Activated CD4-positive, alpha-beta T cell treated with anti-CD3 and anti-CD28 coated beads, Interleukin-2, amount 10 ng/mL, durations not matched to agents 7 days and 5 days (primary cell): ENCODE measurements around the gene HNF1A. TPM values are rescaled to one million over a fixed set of nuclear protein-coding genes. Genes with fewer than 3 reads are reported as not detected.

Experiments
- CTCF ChIA-PET: fragments of 350-600 bp; sonication (Branson Sonifier 250); formaldehyde crosslinking; loops from one replicate; lab custom pipeline; 2021; ENCODE audit warnings: antibody characterized with exemption; lab: Charles Lee
- POLR2A ChIA-PET: fragments of 350-600 bp; sonication (Branson Sonifier 250); formaldehyde crosslinking; loops from one replicate; lab custom pipeline; 2021; ENCODE audit warnings: antibody characterized with exemption; lab: Charles Lee
- DNase-seq: peaks from one replicate; pipeline ENCODE4 v3.0.0-alpha.2; 2020
- H3K27ac Mint-ChIP-seq: one replicate; pipeline ENCODE4 v1.8.0; 2021; ENCODE audit warnings: mild to moderate bottlenecking, moderate library complexity, mixed read lengths
- H3K27me3 Mint-ChIP-seq: one replicate; pipeline ENCODE4 v1.8.0; 2021; ENCODE audit warnings: mixed read lengths
- H3K36me3 Mint-ChIP-seq: one replicate; pipeline ENCODE4 v1.8.0; 2021; ENCODE audit warnings: low read depth, mixed read lengths
- H3K4me1 Mint-ChIP-seq: one replicate; pipeline ENCODE4 v1.8.0; 2021; ENCODE audit warnings: mixed read lengths
- H3K4me3 Mint-ChIP-seq: one replicate; pipeline ENCODE4 v1.8.0; 2021; ENCODE audit warnings: mild to moderate bottlenecking, moderate library complexity, mixed read lengths
- H3K9me3 Mint-ChIP-seq: one replicate; pipeline ENCODE4 v1.8.0; 2021; ENCODE audit warnings: mixed read lengths
- total RNA-seq, 2 experiments: library from RNA; stranded (reverse); gene quantifications; one replicate each; pipeline ENCODE4 v1.2.3, GENCODE V29; 2021

The HNF1A gene
- total RNA-seq, 2 experiments from 2014 or later = not detected

- Mint-ChIP-seq H3K36me3 (peaks cover 35% of the 10 kb centered on the region), H3K27ac (peak overlapping the region; percentile 28), H3K27me3 (no peaks in the 10 kb centered on the region), H3K4me1 (peaks cover 8% of the 10 kb centered on the region), H3K9me3 (no peaks in the 10 kb centered on the region), H3K4me3 (no peak overlapping the region)
- DNase-seq = no peak
- CTCF ChIA-PET = interaction anchor here (0.5 to 0.7 kb wide), 2 partner anchors 20 to 167 kb away, joined by 3 to 5 read pairs; no protein-coding TSS in a partner anchor
- POLR2A ChIA-PET = no interaction called here
Measured at GRCh38 chr12:121008347-121009098, 30.2 kb downstream of the HNF1A start.

DNA sequence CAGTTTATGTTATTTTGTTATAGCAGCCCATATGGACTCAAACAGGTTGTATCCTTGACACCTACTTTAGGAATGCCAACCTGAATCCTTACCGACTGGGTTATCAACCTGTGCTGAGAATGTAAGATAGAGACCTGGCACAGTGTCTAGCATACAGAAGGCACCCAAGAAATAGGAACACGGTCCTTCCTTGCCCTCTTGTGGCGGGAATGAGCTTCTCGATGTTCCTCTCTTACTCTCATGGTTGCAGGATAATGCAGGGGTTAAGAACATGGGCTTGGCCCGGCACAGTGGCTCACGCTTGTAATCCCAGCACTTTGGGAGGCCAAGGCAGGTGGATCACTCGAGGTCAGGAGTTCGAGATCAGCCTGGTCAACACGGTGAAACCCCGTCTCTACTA, 31.4 kb downstream of the HNF1A start:
- Mint-ChIP-seq H3K27ac (no peak overlapping the region), H3K4me1 (peaks cover 14% of the 10 kb centered on the region), H3K4me3 (no peak overlapping the region), H3K27me3 (no peaks in the 10 kb centered on the region), H3K9me3 (no peaks in the 10 kb centered on the region), H3K36me3 (peaks cover 29% of the 10 kb centered on the region)
- DNase-seq = no peak
- ChIA-PET CTCF (interaction anchor here (0.6 to 1.2 kb wide), 3 partner anchors 30 to 413 kb away, joined by 3 read pairs; no protein-coding TSS in a partner anchor), POLR2A (no interaction called here)

DNA sequence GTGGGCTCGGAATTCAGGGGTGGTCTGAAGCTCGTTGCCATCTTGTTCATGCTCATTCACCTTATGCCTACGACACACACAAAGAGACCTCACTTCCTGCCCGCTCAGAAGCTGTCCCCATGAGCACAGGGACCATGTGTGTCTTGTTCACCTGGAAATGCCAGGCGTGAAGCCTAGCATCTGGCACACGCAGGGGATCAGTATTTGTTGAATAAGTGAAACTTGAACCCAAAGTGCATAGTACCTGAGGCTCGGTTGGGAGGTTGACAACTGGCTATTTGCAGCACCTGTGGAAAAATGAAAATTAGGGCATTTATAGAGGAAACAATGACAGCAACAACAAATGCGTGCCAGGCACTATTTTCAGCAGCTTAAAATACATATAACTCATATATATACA, 32.5 kb downstream of the HNF1A start:
- DNase-seq = no peak
- Mint-ChIP-seq H3K4me1 (peaks cover 20% of the 10 kb centered on the region), H3K36me3 (peaks cover 24% of the 10 kb centered on the region), H3K27me3 (no peaks in the 10 kb centered on the region), H3K9me3 (no peaks in the 10 kb centered on the region), H3K27ac (no peak overlapping the region), H3K4me3 (no peak overlapping the region)
- POLR2A ChIA-PET = no interaction called here
- CTCF ChIA-PET = interaction anchor here (0.5 to 1.2 kb wide), 3 partner anchors 164 to 424 kb away, joined by 3 to 4 read pairs (median 3); no protein-coding TSS in a partner anchor

DNA sequence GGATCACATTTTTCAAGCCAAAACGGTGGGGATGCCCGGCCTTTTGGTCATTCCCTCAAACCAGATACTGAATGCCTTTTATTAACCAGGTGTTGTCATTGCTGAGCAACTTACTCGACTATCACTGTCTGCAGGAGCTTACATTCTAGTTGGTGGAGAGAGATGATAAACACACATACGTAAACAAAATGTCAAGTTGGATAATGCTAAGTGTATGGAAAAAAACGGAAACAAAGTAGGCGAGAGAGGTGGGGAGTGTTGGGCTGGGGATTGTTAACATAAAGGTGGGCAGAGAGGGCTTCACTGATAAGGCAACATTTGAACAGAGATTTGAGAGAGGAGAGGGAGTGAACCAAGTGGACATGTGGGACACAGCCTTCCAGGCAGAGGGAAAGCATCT, 33.5 kb downstream of the HNF1A start:
- Mint-ChIP-seq H3K4me1 (peaks cover 25% of the 10 kb centered on the region), H3K36me3 (peaks cover 24% of the 10 kb centered on the region), H3K4me3 (no peak overlapping the region), H3K27ac (no peak overlapping the region), H3K9me3 (no peaks in the 10 kb centered on the region), H3K27me3 (no peaks in the 10 kb centered on the region)
- ChIA-PET CTCF (interaction anchor here (1.6 kb wide), 1 partner anchor 48 kb away, joined by 3 read pairs; no protein-coding TSS in a partner anchor), POLR2A (no interaction called here)
- DNase-seq = no peak

- H3K4me1 Mint-ChIP-seq = peaks cover 25% of the 10 kb centered on the region
- no peaks in the 10 kb centered on the region for H3K27me3 Mint-ChIP-seq
- peaks cover 14% of the 10 kb centered on the region for H3K36me3 Mint-ChIP-seq
- no peak overlapping the region for H3K4me3 Mint-ChIP-seq
- no peak overlapping the region for H3K27ac Mint-ChIP-seq
- DNase-seq = no peak
- H3K9me3 Mint-ChIP-seq = no peaks in the 10 kb centered on the region
- ChIA-PET POLR2A (no interaction called here), CTCF (no interaction called here)
Measured at GRCh38 chr12:121013715-121014114, 35.4 kb downstream of the HNF1A start.

DNA sequence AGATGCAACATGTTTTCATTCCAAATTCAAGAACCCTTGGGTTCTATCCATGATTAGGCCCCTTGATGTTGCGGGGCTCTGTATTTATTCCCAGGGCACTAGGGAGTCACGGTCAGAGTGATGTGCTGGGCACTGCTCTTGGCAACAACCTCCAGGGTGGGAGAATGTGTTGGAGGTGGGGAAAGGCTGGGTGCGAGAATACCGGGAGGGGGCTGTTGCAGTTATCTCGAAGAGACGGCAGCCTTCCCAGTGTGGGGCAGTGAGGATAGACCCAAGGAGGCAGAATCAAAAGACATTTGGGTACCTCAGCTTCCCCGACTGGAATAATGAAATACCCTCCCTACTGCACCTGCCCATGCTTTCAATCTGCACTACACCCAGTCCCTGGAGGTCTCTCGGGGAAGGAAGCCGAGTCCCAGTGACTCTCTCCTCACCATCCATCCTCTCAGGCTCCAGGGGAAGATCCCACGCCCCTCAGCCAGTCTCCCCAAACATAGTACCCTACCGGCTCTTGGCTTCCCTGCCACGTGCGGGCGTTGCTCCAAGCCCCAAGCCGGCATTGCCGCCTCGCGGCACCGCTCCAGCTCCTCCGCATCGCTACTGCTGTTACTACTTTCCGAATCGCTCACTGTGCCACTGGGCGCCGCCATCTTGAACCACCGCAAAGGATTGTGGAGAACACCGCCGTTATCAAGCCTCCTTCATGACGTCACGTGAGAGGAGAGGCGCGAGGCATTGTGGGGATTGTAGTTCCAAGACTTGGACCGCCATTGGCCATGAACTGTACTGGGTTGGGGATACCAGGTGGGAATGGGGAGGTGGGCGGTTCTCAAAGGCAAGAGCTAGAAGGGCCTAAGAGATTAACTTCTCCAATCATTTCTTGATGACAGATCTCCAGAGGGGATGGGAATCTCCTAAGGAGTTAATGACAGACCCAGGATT, 37.8 kb downstream of the HNF1A start, which contains the start of gene C12orf43:
Gene C12orf43 (minus strand): TSS at position 663 of the 942 bp plus-strand sequence. CDS start 13 bp downstream, at position 650.
- DNase-seq = peak; percentile 96
- CTCF ChIA-PET = interaction anchor here (0.6 to 1.7 kb wide), 3 partner anchors 11 to 656 kb away, joined by 3 to 5 read pairs (median 3); no protein-coding TSS in a partner anchor
- POLR2A ChIA-PET = interaction anchor here (0.6 to 0.7 kb wide), 2 partner anchors 389 to 568 kb away, joined by 3 to 4 read pairs; no protein-coding TSS in a partner anchor
- Mint-ChIP-seq H3K4me1 (peaks cover 25% of the 10 kb centered on the region), H3K27ac (peak within 1 kb of the TSS; percentile 96), H3K4me3 (peak within 1 kb of the TSS; percentile 99), H3K9me3 (no peaks in the 10 kb centered on the region), H3K36me3 (peaks cover 31% of the 10 kb centered on the region), H3K27me3 (no peaks in the 10 kb centered on the region)

DNA sequence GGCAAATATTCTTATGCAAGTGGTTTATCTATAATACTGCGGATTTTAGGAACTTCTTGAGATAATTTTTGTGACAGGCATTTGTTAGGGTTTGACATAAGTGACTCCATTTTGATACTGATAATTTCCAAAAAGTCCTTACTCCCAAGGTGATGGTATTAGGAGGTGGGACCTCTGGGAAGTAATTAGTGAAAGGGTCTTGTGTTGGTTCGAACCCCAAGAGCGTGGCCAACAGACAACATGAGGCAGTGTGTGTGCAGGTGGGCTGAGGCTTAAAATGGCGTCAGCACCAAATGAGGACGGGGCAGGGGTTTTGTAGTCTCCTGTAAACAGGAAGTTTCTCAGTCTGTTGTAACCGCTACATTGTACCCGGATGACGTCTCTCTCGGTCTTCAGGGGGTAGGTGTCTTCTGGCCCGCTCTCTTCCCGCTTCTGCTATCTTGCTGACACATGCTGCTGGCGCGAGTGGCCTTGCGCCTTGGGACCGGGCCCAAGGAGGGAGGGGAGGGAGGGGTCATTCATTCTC, 39.7 kb downstream of the HNF1A start:
- DNase-seq = no peak
- POLR2A ChIA-PET = no interaction called here
- Mint-ChIP-seq H3K9me3 (no peaks in the 10 kb centered on the region), H3K4me3 (no peak overlapping the region), H3K27me3 (no peaks in the 10 kb centered on the region), H3K4me1 (peaks cover 25% of the 10 kb centered on the region), H3K27ac (no peak overlapping the region), H3K36me3 (peaks cover 28% of the 10 kb centered on the region)
- CTCF ChIA-PET = interaction anchor here (1.0 kb wide), 1 partner anchor 11 kb away, joined by 10 read pairs; no protein-coding TSS in a partner anchor

DNA sequence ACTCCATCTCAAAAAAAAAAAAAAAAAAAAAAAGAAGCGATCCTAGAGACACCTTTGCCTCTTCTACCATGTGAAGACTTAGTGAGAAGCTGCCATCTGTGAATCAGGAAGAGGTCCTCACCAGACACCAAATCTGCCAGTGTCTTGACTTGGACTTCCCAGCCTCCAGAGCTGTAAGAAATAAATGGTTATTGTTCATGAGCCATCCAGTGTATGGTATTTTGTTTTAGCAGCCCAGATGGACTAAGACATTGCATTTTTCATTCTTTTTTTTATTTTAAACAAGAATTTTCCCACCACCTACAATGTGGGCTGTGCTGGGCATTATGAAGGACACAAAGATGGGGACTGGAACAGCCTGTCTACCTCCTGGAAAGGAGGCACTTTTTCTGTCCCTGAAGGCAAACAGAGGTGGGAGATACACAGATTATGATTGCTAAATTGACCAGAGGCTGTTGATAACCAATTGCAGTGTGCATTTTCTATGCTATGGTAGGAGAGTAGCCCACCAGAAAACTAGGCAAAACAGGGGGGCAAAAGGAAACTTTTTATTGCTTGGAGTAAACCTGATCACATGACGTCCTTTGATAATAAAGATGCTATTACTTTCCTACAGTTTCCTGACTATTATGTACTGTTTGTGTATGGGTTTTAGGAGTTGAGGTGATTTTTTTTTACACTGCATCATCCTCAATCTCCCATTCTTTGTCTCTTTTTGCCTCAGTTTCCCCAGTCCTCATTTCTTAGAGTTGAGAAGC, 40.7 kb downstream of the HNF1A start:
- Mint-ChIP-seq H3K4me1 (peaks cover 18% of the 10 kb centered on the region), H3K4me3 (no peak overlapping the region), H3K9me3 (no peaks in the 10 kb centered on the region), H3K27me3 (no peaks in the 10 kb centered on the region), H3K36me3 (peaks cover 36% of the 10 kb centered on the region), H3K27ac (no peak overlapping the region)
- ChIA-PET CTCF (interaction anchor here (0.6 kb wide), 1 partner anchor 84 kb away, joined by 3 read pairs; no protein-coding TSS in a partner anchor), POLR2A (no interaction called here)
- no peak for DNase-seq

- ChIA-PET POLR2A (no interaction called here), CTCF (interaction anchor here (1.7 kb wide), 1 partner anchor 16 kb away, joined by 5 read pairs; no protein-coding TSS in a partner anchor)
- peaks cover 52% of the 10 kb centered on the region for H3K36me3 Mint-ChIP-seq
- no peak overlapping the region for H3K4me3 Mint-ChIP-seq
- H3K27ac Mint-ChIP-seq = no peak overlapping the region
- no peaks in the 10 kb centered on the region for H3K4me1 Mint-ChIP-seq
- no peaks in the 10 kb centered on the region for H3K9me3 Mint-ChIP-seq
- H3K27me3 Mint-ChIP-seq = no peaks in the 10 kb centered on the region
- DNase-seq = no peak
Measured at GRCh38 chr12:121021754-121022153, 43.4 kb downstream of the HNF1A start.

GRCh38 chr12:121022713-121023112, 44.4 kb downstream of the HNF1A start:
- H3K27me3 Mint-ChIP-seq = no peaks in the 10 kb centered on the region
- no peak overlapping the region for H3K27ac Mint-ChIP-seq
- ChIA-PET CTCF (no interaction called here), POLR2A (no interaction called here)
- no peaks in the 10 kb centered on the region for H3K9me3 Mint-ChIP-seq
- no peak for DNase-seq
- H3K4me3 Mint-ChIP-seq = no peak overlapping the region
- no peaks in the 10 kb centered on the region for H3K4me1 Mint-ChIP-seq
- H3K36me3 Mint-ChIP-seq = peaks cover 61% of the 10 kb centered on the region

GRCh38 chr12:121023799-121024198, 45.5 kb downstream of the HNF1A start:
- Mint-ChIP-seq H3K4me3 (no peak overlapping the region), H3K9me3 (no peaks in the 10 kb centered on the region), H3K36me3 (peaks cover 71% of the 10 kb centered on the region), H3K4me1 (peaks cover 3% of the 10 kb centered on the region), H3K27ac (no peak overlapping the region), H3K27me3 (no peaks in the 10 kb centered on the region)
- POLR2A ChIA-PET = no interaction called here
- CTCF ChIA-PET = no interaction called here
- no peak for DNase-seq
